Activated CD4-positive, CD25-positive, alpha-beta regulatory T cell treated with anti-CD3 and anti-CD28 coated beads, Interleukin-2, amount 50 U/mL, for 16 hours (primary cell): Measurements from ENCODE around the gene BCCIP.

Experiments
- DNase-seq: peaks from one replicate; pipeline ENCODE4 v3.0.0-alpha.2; 2020; ENCODE audit warnings: low read depth, low spot score

The BCCIP gene

GRCh38 chr10:125844751-125845221 lies 21.4 kb downstream of the BCCIP start:
- no peak for DNase-seq

- DNase-seq, result no peak
These were observed 22.3 kb downstream of the BCCIP start for GRCh38 chr10:125845617-125846016.

GRCh38 chr10:125846894-125847293 lies 23.5 kb downstream of the BCCIP start:
- DNase-seq, result no peak

GRCh38 chr10:125848371-125848770 lies 25.0 kb downstream of the BCCIP start:
- no peak for DNase-seq

GRCh38 chr10:125848857-125849256 lies 25.5 kb downstream of the BCCIP start:
- no peak for DNase-seq

- DNase-seq, result no peak
These were observed 26.1 kb downstream of the BCCIP start for GRCh38 chr10:125849448-125849847.

- DNase-seq, result no peak
These were observed 27.7 kb downstream of the BCCIP start for GRCh38 chr10:125850766-125851731.

- DNase-seq, result no peak
These were observed 29.1 kb downstream of the BCCIP start for GRCh38 chr10:125852487-125852886.

GRCh38 chr10:125857185-125857760 lies 33.9 kb downstream of the BCCIP start:
- DNase-seq, result no peak

GRCh38 chr10:125859128-125859817 lies 35.9 kb downstream of the BCCIP start:
- DNase-seq, result no peak

- DNase-seq, result no peak
These were observed 41.8 kb downstream of the BCCIP start for GRCh38 chr10:125865120-125865519.

GRCh38 chr10:125866421-125867029 lies 43.2 kb downstream of the BCCIP start:
- DNase-seq, result no peak

GRCh38 chr10:125868372-125868975 lies 45.1 kb downstream of the BCCIP start:
- no peak for DNase-seq

- DNase-seq, result no peak
These were observed 48.0 kb downstream of the BCCIP start for GRCh38 chr10:125871338-125871737.

- DNase-seq, result no peak
These were observed 55.9 kb downstream of the BCCIP start for GRCh38 chr10:125878957-125879835.

- no peak for DNase-seq
These were observed 57.4 kb downstream of the BCCIP start for GRCh38 chr10:125880719-125881118.

- DNase-seq, result no peak
These were observed 57.8 kb downstream of the BCCIP start, which contains the start of gene DHX32 for GRCh38 chr10:125881192-125881591. DHX32 (minus strand) TSS chr10:125881292; CDS start chr10:125880824, 468 bp downstream.

GRCh38 chr10:125882596-125882995 lies 59.2 kb downstream of the BCCIP start:
- DNase-seq, result no peak

- DNase-seq, result no peak
These were observed 59.9 kb downstream of the BCCIP start for GRCh38 chr10:125883211-125883610.
